K562 (cell line): ENCODE data around the gene BNIP5. TPM values are rescaled to one million over a fixed set of nuclear protein-coding genes. Genes with fewer than 3 reads are reported as not detected.

Experiments
- ATAC-seq: fragments of 200-7000 bp; cut with Tn5 transposase; 3 replicates; pipeline ENCODE4 v1.9.1; 2020; ENCODE audit warnings: moderate library complexity
- BruUV-seq: library from RNA; stranded (reverse); fragments of 400-500 nt; replicated peaks from 2 replicates; lab custom pipeline; 2021; lab: Mats Ljungman, UMichigan
- CTCF ChIA-PET: fragments of 300-600 bp; formaldehyde crosslinking; extraction: SDS; loops from one replicate; lab custom pipeline; 2021; ENCODE audit warnings: low intra/inter-chr PET ratio; lab: Yijun Ruan, JAX
- POLR2A ChIA-PET: fragments of 300-600, 350-650 bp; sonication (Branson Sonifier 250); formaldehyde crosslinking; extraction: SDS; loops from one replicate; lab custom pipeline; 2021; ENCODE audit warnings: antibody characterized with exemption, inconsistent platforms; lab: Yijun Ruan, JAX
- DNase-seq, 4 experiments: peaks; one replicate each; pipeline versions ENCODE4 v3.0.0 to v3.0.0-alpha.2; 2011 to 2018; ENCODE audit warnings: low spot score in 3 of 4, mixed read lengths in 3 of 4; ENCODE audit errors: extremely low read depth in 1 of 4
- FAIRE-seq: peaks from 2 replicates; lab custom pipeline; 2011; peaks lifted over from hg19 to GRCh38; lab: Jason Lieb, UNC
- H2AFZ ChIP-seq: 2 replicates; pipeline ENCODE4 v1.6.0; 2011; ENCODE audit warnings: low read depth, low read length, control low read depth, inconsistent platforms
- H3K27ac ChIP-seq: fragments of 200-600 bp; 3 replicates; pipeline ENCODE4 v1.8.0; 2011; ENCODE audit warnings: low read depth, mild to moderate bottlenecking, control low read depth, inconsistent platforms, low read length, moderate library complexity, mixed read lengths; ENCODE audit errors: extremely low read depth
- H3K27me3 ChIP-seq, 2 experiments: fragments of 300-600 bp in 1 of 2; 2 replicates in 1 of 2; 3 replicates in 1 of 2; pipeline versions ENCODE4 v1.6.0 to v1.8.0; 2011; ENCODE audit warnings: inconsistent platforms in 2 of 2, low read length in 2 of 2, mild to moderate bottlenecking in 1 of 2, mixed read lengths in 1 of 2, moderate library complexity in 1 of 2; ENCODE audit not compliant: control insufficient read depth in 2 of 2, insufficient read depth in 2 of 2
- H3K36me3 ChIP-seq: fragments of 300-600 bp; 3 replicates; pipeline ENCODE4 v1.8.0; 2011; ENCODE audit warnings: mild to moderate bottlenecking, low read length, inconsistent platforms; ENCODE audit not compliant: control insufficient read depth, insufficient read depth
- H3K4me1 ChIP-seq, 2 experiments: fragments of 200-600 bp in 1 of 2; replicated peaks in 1 of 2; 2 replicates in 1 of 2; 3 replicates in 1 of 2; pipeline versions ENCODE4 v1.5.1 to v1.8.0; 2011; ENCODE audit warnings: inconsistent platforms in 2 of 2, low read length in 2 of 2, mild to moderate bottlenecking in 1 of 2, mixed read lengths in 1 of 2, moderate library complexity in 1 of 2; ENCODE audit not compliant: control insufficient read depth in 2 of 2, insufficient read depth in 2 of 2
- H3K4me2 ChIP-seq: 2 replicates; pipeline ENCODE4 v1.6.1; 2011; ENCODE audit warnings: low read length, control low read depth, inconsistent platforms, mixed read lengths; ENCODE audit not compliant: insufficient read depth
- H3K4me3 ChIP-seq: fragments of 200-600 bp; sonication (generic), shearing (Covaris generic); 2 replicates; pipeline ENCODE4 v1.5.1; 2016; ENCODE audit warnings: control low read depth, inconsistent platforms
- H3K79me2 ChIP-seq: fragments of 200-600 bp; 3 replicates; pipeline ENCODE4 v1.8.0; 2011; ENCODE audit warnings: low read length, inconsistent platforms; ENCODE audit not compliant: control insufficient read depth, insufficient read depth
- H3K9ac ChIP-seq, 2 experiments: 2 replicates each; pipeline versions ENCODE4 v1.6.0 to v1.6.1; 2011; ENCODE audit warnings: low read depth in 2 of 2, low read length in 2 of 2, control low read depth in 1 of 2, inconsistent platforms in 1 of 2, mild to moderate bottlenecking in 1 of 2, mixed read lengths in 1 of 2; ENCODE audit not compliant: insufficient read depth in 1 of 2
- H3K9me1 ChIP-seq: one replicate; pipeline ENCODE4 v1.6.0; 2011; ENCODE audit warnings: inconsistent platforms, mild to moderate bottlenecking, low read length, moderate library complexity; ENCODE audit not compliant: control insufficient read depth, insufficient read depth
- H3K9me3 ChIP-seq: replicated peaks from 2 replicates; pipeline ENCODE4 v1.5.1; 2011; ENCODE audit warnings: low read depth, low read length, inconsistent platforms; ENCODE audit not compliant: control insufficient read depth, insufficient read depth
- H4K20me1 ChIP-seq: replicated peaks from 2 replicates; pipeline ENCODE4 v1.6.1; 2011; ENCODE audit warnings: low read length, inconsistent platforms, mixed read lengths; ENCODE audit not compliant: control insufficient read depth, insufficient read depth
- ARNT ChIP-seq, 2 experiments: fragments of 450-650 bp; IDR thresholded peaks; 2 replicates each; pipeline ENCODE4 v1.6.1; 2016; ENCODE audit warnings: mild to moderate bottlenecking in 1 of 2
- BCL6 ChIP-seq: fragments of 250-450 bp; sonication (Bioruptor Pico); IDR thresholded peaks from 2 replicates; pipeline ENCODE4 v1.4.0; 2020
- ID3 ChIP-seq, 2 experiments: fragments of 250-450 bp in 1 of 2; fragments of 450-650 bp in 1 of 2; sonication (Bioruptor Pico) in 1 of 2; IDR thresholded peaks; 2 replicates each; pipeline versions ENCODE4 v1.6.1 to v1.8.0; 2016 to 2021; ENCODE audit warnings: mild to moderate bottlenecking in 2 of 2, moderate library complexity in 2 of 2, missing compliant biosample characterization in 1 of 2, missing genetic modification characterization in 1 of 2
- KHSRP ChIP-seq: fragments of 450-650 bp; IDR thresholded peaks from 2 replicates; pipeline ENCODE4 v1.6.1; 2017
- MBD1 ChIP-seq: fragments of 250-450 bp; sonication (Bioruptor Pico); IDR thresholded peaks from 2 replicates; pipeline ENCODE4 v1.8.0; 2022; ENCODE audit warnings: inconsistent platforms
- NR2C1 ChIP-seq, 2 experiments: fragments of 450-650 bp; IDR thresholded peaks; 2 replicates each; pipeline ENCODE4 v1.6.1; 2017; ENCODE audit warnings: mild to moderate bottlenecking in 2 of 2, antibody characterized with exemption in 1 of 2, inconsistent platforms in 1 of 2, missing compliant biosample characterization in 1 of 2, missing genetic modification characterization in 1 of 2
- PTTG1 ChIP-seq: fragments of 450-650 bp; IDR thresholded peaks from 2 replicates; pipeline ENCODE4 v1.6.1; 2016; ENCODE audit warnings: low read depth, mild to moderate bottlenecking, missing genetic modification characterization, missing compliant biosample characterization
- RBM15 ChIP-seq: fragments of 200-400 bp; formaldehyde crosslinking; IDR thresholded peaks from 2 replicates; pipeline ENCODE4 v1.6.1; 2018; ENCODE audit warnings: mild to moderate bottlenecking, low read length, moderate library complexity; ENCODE audit not compliant: insufficient read depth
- SMAD1 ChIP-seq: fragments of 150-350 bp; IDR thresholded peaks from 2 replicates; pipeline ENCODE4 v1.6.1; 2014; ENCODE audit warnings: low read length, low read depth; ENCODE audit not compliant: partially characterized antibody
- ZBED1 ChIP-seq: IDR thresholded peaks from 2 replicates; pipeline ENCODE4 v1.6.1; 2014
- ZBTB2 ChIP-seq: fragments of 450-650 bp; IDR thresholded peaks from 2 replicates; pipeline ENCODE4 v1.6.1; 2016; ENCODE audit warnings: antibody characterized with exemption
- ZNF140 ChIP-seq: fragments of 250-450 bp; sonication (Bioruptor Pico); IDR thresholded peaks from 2 replicates; pipeline ENCODE4 v1.8.0; 2021; ENCODE audit warnings: moderate library complexity, mild to moderate bottlenecking, inconsistent platforms
- ZNF398 ChIP-seq: fragments of 250-450 bp; sonication (Bioruptor Pico); IDR thresholded peaks from 2 replicates; pipeline ENCODE4 v1.8.0; 2021; ENCODE audit warnings: moderate library complexity, mild to moderate bottlenecking, inconsistent platforms
- ZNF79 ChIP-seq: fragments of 250-450 bp; sonication (Bioruptor Pico); IDR thresholded peaks from 2 replicates; pipeline ENCODE4 v1.4.0; 2020; ENCODE audit warnings: low read depth, mild to moderate bottlenecking, moderate library complexity
- WGBS: fragments of 100-300 bp; shearing (Covaris generic); methylation state at CpG from one replicate; pipeline ENCODE4 v1.1.6; 2016; ENCODE audit warnings: low coverage, mixed read lengths; ENCODE audit not compliant: insufficient coverage; ENCODE audit errors: missing lambda C conversion rate; 5-methylcytosine and 5-hydroxymethylcytosine counted together
- in situ Hi-C: fragments of 300-500 bp; cut with MboI; formaldehyde crosslinking; loops from 4 replicates; pipeline ENCODE4 v1.15.0; 2018; ENCODE audit warnings: inconsistent platforms, mixed read lengths
- intact Hi-C: fragments of 100-400 bp; cut with micrococcal nuclease; formaldehyde crosslinking; loops from 2 replicates; pipeline ENCODE4 v1.14.2; 2022
- polyA plus RNA-seq, 8 experiments: library from polyadenylated mRNA; depleted of rRNA in 4 of 8; stranded (reverse) in 5 of 8; unstranded in 3 of 8; fragments of >200 nt; fragmentation: Nextera tagmentation in 2 of 8; fragmentation: Illumina TruSeq in 1 of 8; extraction: Ambion mirVana in 2 of 8; extraction: Trizol in 1 of 8; gene quantifications; 2 replicates each; pipeline versions ENCODE4 v1.2.1 to v1.2.3, GENCODE V29; 2011 to 2014; ENCODE audit warnings: inconsistent platforms in 1 of 8, missing spikeins in 1 of 8
- total RNA-seq, 7 experiments: library from RNA; depleted of rRNA in 6 of 7; stranded (reverse); fragments of >200 nt in 6 of 7; fragmentation: Illumina TruSeq in 2 of 7; extraction: Trizol in 2 of 7; gene quantifications; 2 replicates each; pipeline versions ENCODE4 v1.2.1 to v1.2.3, GENCODE V29; 2011 to 2021; ENCODE audit warnings: low replicate concordance in 1 of 7
- TF ChIP-seq, protein P1 (sequence below): fragments of 250-450 bp; sonication (Bioruptor Pico); IDR thresholded peaks from 2 replicates; pipeline ENCODE4 v1.5.0; 2022; ENCODE audit warnings: mild to moderate bottlenecking

The BNIP5 gene
- total and polyA plus RNA-seq, 9 of the 15 experiments (the other 6 are each of a cell fraction or from before 2014, with no cell fraction given) = not detected

- ATAC-seq = no peak
- Histone ChIP-seq H3K4me2 (no peak overlapping the region), H3K9me1 (no peaks in the 10 kb centered on the region), H3K27ac (no peak overlapping the region), H4K20me1 (no peaks in the 10 kb centered on the region; the same call in 1 of the 2 replicates), H3K9ac (no peak overlapping the region), H3K36me3 (no peaks in the 10 kb centered on the region), H3K4me1 (peaks cover 0 to 4% of the 10 kb centered on the region in 2 experiments; a peak in 2 of 5 replicates), H3K4me3 (no peak overlapping the region), H3K9me3 (no peaks in the 10 kb centered on the region), H3K79me2 (no peaks in the 10 kb centered on the region), H3K27me3 (peaks cover 38 to 65% of the 10 kb centered on the region in 2 experiments), H2AFZ (no peak overlapping the region)
- intact Hi-C loops (no loop called here), in situ Hi-C loops (no loop called here)
- ChIA-PET POLR2A (interaction anchor here (0.8 to 1.1 kb wide), 2 partner anchors 15 to 28 kb away, joined by 3 read pairs; no protein-coding TSS in a partner anchor), CTCF (no interaction called here)
- no TSS peak for BruUV-seq
- no peak for DNase-seq
- 2% methylated on average over 4 of the region's 4 CpGs for WGBS
- FAIRE-seq = no peak
- TF ChIP-seq ZBTB2 (no peak), PTTG1 (tag) (no peak), KHSRP (no peak), ZNF140 (no peak), ZNF398 (CRISPR knock-in tag) (no peak), ZNF79 (CRISPR knock-in tag) (no peak), BCL6 (no peak), NR2C1 (IDR thresholded peaks at IDR 0.05) (no peak), NR2C1 (tag; IDR thresholded peaks at IDR 0.05) (no peak), ID3 (CRISPR knock-in tag; IDR thresholded peaks at IDR 0.05) (no peak), ID3 (tag; IDR thresholded peaks at IDR 0.05) (no peak), ZBED1 (no peak), MBD1 (CRISPR knock-in tag) (no peak), RBM15 (no peak), ARNT (IDR thresholded peaks at IDR 0.05) (no peak), SMAD1 (no peak)
- TF ChIP-seq, protein P1, sequence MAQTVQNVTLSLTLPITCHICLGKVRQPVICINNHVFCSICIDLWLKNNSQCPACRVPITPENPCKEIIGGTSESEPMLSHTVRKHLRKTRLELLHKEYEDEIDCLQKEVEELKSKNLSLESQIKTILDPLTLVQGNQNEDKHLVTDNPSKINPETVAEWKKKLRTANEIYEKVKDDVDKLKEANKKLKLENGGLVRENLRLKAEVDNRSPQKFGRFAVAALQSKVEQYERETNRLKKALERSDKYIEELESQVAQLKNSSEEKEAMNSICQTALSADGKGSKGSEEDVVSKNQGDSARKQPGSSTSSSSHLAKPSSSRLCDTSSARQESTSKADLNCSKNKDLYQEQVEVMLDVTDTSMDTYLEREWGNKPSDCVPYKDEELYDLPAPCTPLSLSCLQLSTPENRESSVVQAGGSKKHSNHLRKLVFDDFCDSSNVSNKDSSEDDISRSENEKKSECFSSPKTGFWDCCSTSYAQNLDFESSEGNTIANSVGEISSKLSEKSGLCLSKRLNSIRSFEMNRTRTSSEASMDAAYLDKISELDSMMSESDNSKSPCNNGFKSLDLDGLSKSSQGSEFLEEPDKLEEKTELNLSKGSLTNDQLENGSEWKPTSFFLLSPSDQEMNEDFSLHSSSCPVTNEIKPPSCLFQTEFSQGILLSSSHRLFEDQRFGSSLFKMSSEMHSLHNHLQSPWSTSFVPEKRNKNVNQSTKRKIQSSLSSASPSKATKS (CRISPR knock-in tag) = no peak
These were observed 43.5 kb upstream of the BNIP5 start for GRCh38 chr6:36380166-36380565.
